RWPE1 (cell line): ENCODE measurements around the gene CYB561D2.

Experiments used
- CTCF ChIA-PET: fragments of 350-600 bp; sonication (Branson Sonifier 250); formaldehyde crosslinking; extraction: SDS; loops from one replicate; lab custom pipeline; 2021; lab: Yijun Ruan, JAX
- POLR2A ChIA-PET: fragments of 400-600 bp; formaldehyde crosslinking; extraction: SDS; loops from one replicate; lab custom pipeline; 2020; ENCODE audit warnings: antibody characterized with exemption; ENCODE audit not compliant: low non-redundant PET; lab: Yijun Ruan, JAX
- DNase-seq: peaks from one replicate; pipeline ENCODE4 v3.0.0; 2012; ENCODE audit warnings: low spot score
- H3K27ac ChIP-seq: fragments of 450-650 bp; 2 replicates; pipeline ENCODE4 v1.5.1; 2017
- TF ChIP-seq, protein P1 (sequence below): fragments of 450-650 bp; conservative IDR thresholded peaks from 2 replicates; pipeline ENCODE4 v1.5.1; 2017; ENCODE audit warnings: low read depth, mild to moderate bottlenecking

The CYB561D2 gene

DNA sequence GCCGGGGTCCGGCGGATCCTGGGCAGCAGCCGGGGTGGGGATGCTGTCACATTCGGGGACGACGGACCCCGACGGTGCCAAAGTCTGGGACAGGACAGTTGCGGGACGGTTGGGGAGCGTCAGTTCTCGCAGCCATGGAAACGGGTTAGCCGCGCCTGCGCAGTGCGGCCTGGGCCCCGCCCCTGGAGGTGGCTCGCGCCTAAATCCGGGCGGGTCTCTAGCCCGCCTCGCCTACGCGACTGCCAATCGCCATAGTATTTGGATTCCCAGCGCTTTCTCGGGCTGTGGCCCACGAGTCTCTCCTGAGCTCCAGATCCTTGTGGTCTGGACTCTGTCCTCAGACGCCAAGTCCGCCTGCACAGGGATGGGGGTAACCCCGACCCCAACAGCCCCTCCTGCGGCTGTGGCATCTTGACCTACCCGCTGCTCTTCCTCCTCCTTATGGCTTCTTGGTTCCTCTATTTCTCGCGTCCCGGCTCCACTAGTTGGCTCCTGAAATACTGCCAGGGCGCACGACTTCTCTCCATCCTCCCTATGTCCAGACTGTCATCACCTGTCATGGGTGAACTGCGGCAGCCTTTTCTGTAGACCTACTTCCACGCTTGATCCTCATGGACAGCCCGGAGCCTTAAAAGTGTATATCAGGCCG is 5.0 kb upstream of the CYB561D2 start, which contains the start of gene ZMYND10:
ZMYND10 (minus strand) TSS at position 147 of the 649 bp plus-strand sequence. CDS start 153 bp downstream, outside the sequence.
- TF ChIP-seq, protein P1, sequence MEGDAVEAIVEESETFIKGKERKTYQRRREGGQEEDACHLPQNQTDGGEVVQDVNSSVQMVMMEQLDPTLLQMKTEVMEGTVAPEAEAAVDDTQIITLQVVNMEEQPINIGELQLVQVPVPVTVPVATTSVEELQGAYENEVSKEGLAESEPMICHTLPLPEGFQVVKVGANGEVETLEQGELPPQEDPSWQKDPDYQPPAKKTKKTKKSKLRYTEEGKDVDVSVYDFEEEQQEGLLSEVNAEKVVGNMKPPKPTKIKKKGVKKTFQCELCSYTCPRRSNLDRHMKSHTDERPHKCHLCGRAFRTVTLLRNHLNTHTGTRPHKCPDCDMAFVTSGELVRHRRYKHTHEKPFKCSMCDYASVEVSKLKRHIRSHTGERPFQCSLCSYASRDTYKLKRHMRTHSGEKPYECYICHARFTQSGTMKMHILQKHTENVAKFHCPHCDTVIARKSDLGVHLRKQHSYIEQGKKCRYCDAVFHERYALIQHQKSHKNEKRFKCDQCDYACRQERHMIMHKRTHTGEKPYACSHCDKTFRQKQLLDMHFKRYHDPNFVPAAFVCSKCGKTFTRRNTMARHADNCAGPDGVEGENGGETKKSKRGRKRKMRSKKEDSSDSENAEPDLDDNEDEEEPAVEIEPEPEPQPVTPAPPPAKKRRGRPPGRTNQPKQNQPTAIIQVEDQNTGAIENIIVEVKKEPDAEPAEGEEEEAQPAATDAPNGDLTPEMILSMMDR: no peak
- POLR2A ChIA-PET: interaction anchor here (0.6 kb wide), 1 partner anchor 24 kb away, joined by 3 read pairs; no protein-coding TSS in a partner anchor
- peak within 1 kb of the TSS; percentile 95 for H3K27ac ChIP-seq
- peak; percentile 80 for DNase-seq
- CTCF ChIA-PET: no interaction called here

DNA sequence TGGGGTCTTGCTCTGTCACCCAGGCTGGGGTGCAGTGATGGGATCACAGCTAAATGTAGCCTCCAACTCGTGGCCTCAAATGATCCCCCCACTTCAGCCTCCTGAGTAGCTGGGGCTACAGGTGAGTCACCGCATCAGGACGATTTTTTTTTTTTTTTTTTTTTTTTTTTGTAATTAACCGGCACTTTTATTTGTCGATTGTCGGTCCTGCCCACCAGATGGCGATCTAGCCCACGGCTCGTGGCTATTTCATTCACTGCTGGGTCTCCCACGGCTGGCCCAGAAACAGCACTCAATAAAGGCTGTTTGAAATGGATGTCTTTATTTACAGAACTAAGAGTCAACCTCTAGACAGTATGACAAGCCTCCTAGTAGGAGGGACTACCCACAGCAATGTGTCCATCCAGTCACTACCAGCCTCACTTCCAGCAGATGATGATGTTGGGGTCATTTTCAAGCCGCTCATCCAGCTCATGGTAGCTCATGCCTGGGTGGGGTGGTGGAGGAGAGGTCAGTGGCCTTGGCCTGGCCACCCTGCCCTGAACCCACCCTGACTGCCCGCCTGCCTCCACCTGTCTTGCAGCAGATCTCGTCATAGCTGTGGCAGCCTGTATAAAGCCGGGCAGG is 3.4 kb upstream of the CYB561D2 start:
- DNase-seq: no peak
- TF ChIP-seq, protein P1: peak; percentile 75
- H3K27ac ChIP-seq: peak overlapping the region; percentile 95
- POLR2A ChIA-PET: no interaction called here
- CTCF ChIA-PET: interaction anchor here (0.6 to 1.3 kb wide), 5 partner anchors 74 to 1108 kb away, joined by 3 to 4 read pairs (median 3); no protein-coding TSS in a partner anchor

DNA sequence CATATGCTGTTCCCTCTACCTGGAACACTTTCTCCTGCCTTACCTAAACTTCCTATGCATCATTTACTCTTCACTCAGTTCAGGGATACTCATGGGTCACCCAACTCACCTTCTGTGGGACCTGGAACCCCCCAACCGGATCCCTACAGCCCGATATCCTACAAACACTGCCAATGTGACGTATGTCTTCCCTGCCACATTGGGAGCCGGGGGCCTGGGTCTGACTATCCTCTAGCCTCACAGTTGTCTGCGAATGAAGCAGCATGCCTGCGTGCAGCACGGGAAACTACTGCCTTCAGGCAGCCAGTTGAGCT is 492 bp upstream of the CYB561D2 start:
- no peak for DNase-seq
- ChIA-PET CTCF (interaction anchor here (0.6 kb wide), 1 partner anchor 25 kb away, joined by 3 read pairs; no protein-coding TSS in a partner anchor), POLR2A (interaction anchor here (0.6 to 0.9 kb wide), 2 partner anchors 10 to 147 kb away, joined by 3 to 5 read pairs; partner anchors contain the start of gene RASSF1)
- H3K27ac ChIP-seq: peak overlapping the region; percentile 95
- TF ChIP-seq, protein P1: no peak

DNA sequence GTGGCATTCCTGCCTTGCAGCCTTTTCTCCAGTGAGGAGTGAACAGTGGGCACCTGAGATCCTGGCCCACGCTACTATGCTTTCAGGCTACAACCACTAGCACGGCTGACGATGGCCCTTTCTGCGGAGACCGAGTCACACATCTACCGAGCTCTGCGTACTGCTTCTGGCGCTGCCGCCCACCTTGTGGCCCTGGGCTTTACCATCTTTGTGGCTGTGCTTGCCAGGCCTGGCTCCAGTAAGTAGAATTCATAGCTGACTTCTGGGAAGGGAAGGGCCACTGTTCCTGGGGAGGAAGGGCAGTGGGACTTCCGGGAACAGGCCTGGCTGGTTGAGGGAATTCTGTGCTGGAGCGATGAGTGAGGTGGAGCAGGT is 648 bp downstream of the CYB561D2 start:
- CTCF ChIA-PET: interaction anchor here (0.9 kb wide), 1 partner anchor 191 kb away, joined by 3 read pairs; no protein-coding TSS in a partner anchor
- no peak for DNase-seq
- POLR2A ChIA-PET: no interaction called here
- TF ChIP-seq, protein P1: no peak
- peak overlapping the region; percentile 95 for H3K27ac ChIP-seq

DNA sequence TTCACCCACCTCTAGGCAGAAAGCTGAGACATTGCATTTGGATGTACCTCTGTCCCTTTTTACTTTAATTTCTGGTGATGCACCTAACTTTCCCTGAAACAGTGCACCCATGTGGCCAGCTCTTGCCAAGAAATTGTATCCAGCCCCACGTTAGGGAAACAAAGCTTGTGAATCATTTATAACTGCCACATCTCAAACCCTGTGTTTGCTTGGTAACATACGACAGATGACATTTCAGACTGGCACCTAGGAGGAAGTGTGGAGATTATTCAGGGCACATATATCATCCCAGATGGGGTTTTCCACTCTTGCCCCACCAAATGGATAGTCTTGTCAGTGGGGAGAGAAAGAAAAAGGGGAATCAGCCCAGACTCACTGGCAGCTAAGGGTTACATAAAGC is 2.1 kb downstream of the CYB561D2 start:
- POLR2A ChIA-PET: interaction anchor here (0.8 kb wide), 1 partner anchor 15 kb away, joined by 4 read pairs; no protein-coding TSS in a partner anchor
- CTCF ChIA-PET: interaction anchor here (0.6 to 0.9 kb wide), 4 partner anchors 9 to 191 kb away, joined by 3 to 4 read pairs (median 3); no protein-coding TSS in a partner anchor
- TF ChIP-seq, protein P1: no peak; the same call in 1 of the 2 replicates

More for the DNA sequence above, 2.1 kb downstream of the CYB561D2 start:
- DNase-seq: no peak
- peak overlapping the region; percentile 95 for H3K27ac ChIP-seq
